Endothelial cell of umbilical vein (primary cell): Measurements from ENCODE around the gene HSH2D. TPM values are rescaled to one million over a fixed set of nuclear protein-coding genes. Genes with fewer than 3 reads are reported as not detected.

Source experiments
- BruUV-seq: library from RNA; stranded (reverse); fragments of 400-500 nt; replicated peaks from 2 replicates; lab custom pipeline; 2021; lab: Mats Ljungman, UMichigan
- CTCF ChIA-PET: fragments of 300-600, 350-600 bp; sonication (Branson Sonifier 250); formaldehyde crosslinking; loops from one replicate; lab custom pipeline; 2021; ENCODE audit warnings: antibody characterized with exemption, inconsistent platforms; lab: Charles Lee
- POLR2A ChIA-PET: fragments of 300-600, 350-600 bp; sonication (Branson Sonifier 250); formaldehyde crosslinking; loops from one replicate; lab custom pipeline; 2021; ENCODE audit warnings: antibody characterized with exemption, inconsistent platforms; lab: Charles Lee
- DNase-seq: peaks from one replicate; pipeline ENCODE4 v3.0.0-alpha.2; 2011; ENCODE audit warnings: low read depth, low spot score
- FAIRE-seq: peaks from 2 replicates; lab custom pipeline; 2011; peaks lifted over from hg19 to GRCh38; lab: Jason Lieb, UNC
- H2AFZ ChIP-seq: 2 replicates; pipeline ENCODE4 v1.6.0; 2012; ENCODE audit warnings: low read depth, low read length, control low read depth, inconsistent platforms
- H3K27ac ChIP-seq: 2 replicates; pipeline ENCODE4 v1.5.1; 2011; ENCODE audit warnings: low read depth, mild to moderate bottlenecking, control low read depth, low read length, moderate library complexity; ENCODE audit not compliant: insufficient read depth
- H3K27me3 ChIP-seq, 2 experiments: 2 replicates each; pipeline versions ENCODE4 v1.6.0 to v1.6.1; 2011; ENCODE audit warnings: low read length in 2 of 2, mixed read lengths in 1 of 2; ENCODE audit not compliant: control insufficient read depth in 2 of 2, insufficient read depth in 2 of 2
- H3K36me3 ChIP-seq, 2 experiments: 2 replicates in 1 of 2; 3 replicates in 1 of 2; pipeline ENCODE4 v1.5.1; 2011; ENCODE audit warnings: low read length in 2 of 2, mild to moderate bottlenecking in 1 of 2, moderate library complexity in 1 of 2; ENCODE audit not compliant: control insufficient read depth in 2 of 2, insufficient read depth in 2 of 2; ENCODE audit errors: extremely low read depth in 1 of 2
- H3K4me1 ChIP-seq: 3 replicates; pipeline ENCODE4 v1.5.1; 2011; ENCODE audit warnings: mild to moderate bottlenecking, low read length; ENCODE audit not compliant: control insufficient read depth, insufficient read depth; ENCODE audit errors: extremely low read depth
- H3K4me2 ChIP-seq: 2 replicates; pipeline ENCODE4 v1.6.1; 2011; ENCODE audit warnings: low read length, control low read depth, mixed read lengths; ENCODE audit not compliant: insufficient read depth
- H3K4me3 ChIP-seq, 3 experiments: fragments of 200-600 bp in 1 of 3; sonication (generic), shearing (Covaris generic) in 1 of 3; replicated peaks in 1 of 3; 2 replicates each; pipeline ENCODE4 v1.5.1; 2011 to 2016; ENCODE audit warnings: control low read depth in 3 of 3, low read length in 3 of 3, mild to moderate bottlenecking in 2 of 3, inconsistent platforms in 1 of 3, low read depth in 1 of 3, moderate library complexity in 1 of 3; ENCODE audit not compliant: insufficient read depth in 1 of 3
- H3K79me2 ChIP-seq: 2 replicates; pipeline ENCODE4 v1.6.0; 2012; ENCODE audit warnings: low read length, inconsistent platforms; ENCODE audit not compliant: control insufficient read depth, insufficient read depth
- H3K9ac ChIP-seq: replicated peaks from 2 replicates; pipeline ENCODE3; 2011; ENCODE audit warnings: low read length, control low read depth; ENCODE audit not compliant: insufficient read depth; ENCODE audit errors: extremely low read depth
- H3K9me1 ChIP-seq: replicated peaks from 3 replicates; pipeline ENCODE4 v1.6.0; 2011; ENCODE audit warnings: mild to moderate bottlenecking, low read length; ENCODE audit not compliant: control insufficient read depth, insufficient read depth; ENCODE audit errors: extremely low read depth
- H3K9me3 ChIP-seq: replicated peaks from 2 replicates; pipeline ENCODE4 v1.5.1; 2012; ENCODE audit warnings: low read length, inconsistent platforms; ENCODE audit not compliant: control insufficient read depth, insufficient read depth
- H4K20me1 ChIP-seq: replicated peaks from 2 replicates; pipeline ENCODE3; 2011; ENCODE audit warnings: mild to moderate bottlenecking, low read length; ENCODE audit not compliant: control insufficient read depth, insufficient read depth; ENCODE audit errors: extremely low read depth
- GATA2 ChIP-seq: IDR thresholded peaks from 2 replicates; pipeline ENCODE4 v1.7.0; 2011; ENCODE audit warnings: low read depth, mild to moderate bottlenecking, moderate library complexity, mixed read lengths, low read length; ENCODE audit not compliant: insufficient read length, insufficient read depth
- MYC ChIP-seq: IDR thresholded peaks from one replicate; pipeline ENCODE4 v1.6.1; 2011; ENCODE audit warnings: mild to moderate bottlenecking, low read depth, low read length
- POLR2A ChIP-seq: IDR thresholded peaks from 2 replicates; pipeline ENCODE4 v1.6.1; 2012; ENCODE audit warnings: low read depth, mild to moderate bottlenecking, control low read depth, low read length
- POLR2AphosphoS5 ChIP-seq: IDR thresholded peaks from 2 replicates; pipeline ENCODE4 v1.6.1; 2012; ENCODE audit warnings: low read depth, mild to moderate bottlenecking, control low read depth, low read length, moderate library complexity; ENCODE audit not compliant: insufficient read depth
- dilution Hi-C: fragments of 300-500 bp; cut with MboI; formaldehyde crosslinking; loops from one replicate; pipeline ENCODE4 v1.15.0; 2019; ENCODE audit warnings: low sequenced_read_pairs; ENCODE audit not compliant: extremely low pct_ligation_motif_present
- intact Hi-C: fragments of 100-400 bp; cut with micrococcal nuclease; formaldehyde crosslinking; loops from one replicate; pipeline ENCODE4 v1.10.0; 2022
- polyA plus RNA-seq, 4 experiments: library from polyadenylated mRNA; depleted of rRNA in 3 of 4; stranded (reverse) in 3 of 4; unstranded in 1 of 4; fragments of >200 nt; gene quantifications; 2 replicates each; pipeline versions ENCODE4 v1.2.1 to v1.2.3, GENCODE V29; 2011 to 2012; ENCODE audit warnings: missing spikeins in 1 of 4
- total RNA-seq: library from RNA; stranded (reverse); gene quantifications from 2 replicates; pipeline ENCODE4 v1.2.3, GENCODE V29; 2021
- TF ChIP-seq, protein P1 (sequence below): IDR thresholded peaks from 2 replicates; pipeline ENCODE4 v1.6.1; 2011; ENCODE audit not compliant: insufficient read depth, insufficient read length

The HSH2D gene
- total and polyA plus RNA-seq, 2 donors (not counting 3 experiments of a cell fraction or from before 2014, with no cell fraction given), result not detected

DNA sequence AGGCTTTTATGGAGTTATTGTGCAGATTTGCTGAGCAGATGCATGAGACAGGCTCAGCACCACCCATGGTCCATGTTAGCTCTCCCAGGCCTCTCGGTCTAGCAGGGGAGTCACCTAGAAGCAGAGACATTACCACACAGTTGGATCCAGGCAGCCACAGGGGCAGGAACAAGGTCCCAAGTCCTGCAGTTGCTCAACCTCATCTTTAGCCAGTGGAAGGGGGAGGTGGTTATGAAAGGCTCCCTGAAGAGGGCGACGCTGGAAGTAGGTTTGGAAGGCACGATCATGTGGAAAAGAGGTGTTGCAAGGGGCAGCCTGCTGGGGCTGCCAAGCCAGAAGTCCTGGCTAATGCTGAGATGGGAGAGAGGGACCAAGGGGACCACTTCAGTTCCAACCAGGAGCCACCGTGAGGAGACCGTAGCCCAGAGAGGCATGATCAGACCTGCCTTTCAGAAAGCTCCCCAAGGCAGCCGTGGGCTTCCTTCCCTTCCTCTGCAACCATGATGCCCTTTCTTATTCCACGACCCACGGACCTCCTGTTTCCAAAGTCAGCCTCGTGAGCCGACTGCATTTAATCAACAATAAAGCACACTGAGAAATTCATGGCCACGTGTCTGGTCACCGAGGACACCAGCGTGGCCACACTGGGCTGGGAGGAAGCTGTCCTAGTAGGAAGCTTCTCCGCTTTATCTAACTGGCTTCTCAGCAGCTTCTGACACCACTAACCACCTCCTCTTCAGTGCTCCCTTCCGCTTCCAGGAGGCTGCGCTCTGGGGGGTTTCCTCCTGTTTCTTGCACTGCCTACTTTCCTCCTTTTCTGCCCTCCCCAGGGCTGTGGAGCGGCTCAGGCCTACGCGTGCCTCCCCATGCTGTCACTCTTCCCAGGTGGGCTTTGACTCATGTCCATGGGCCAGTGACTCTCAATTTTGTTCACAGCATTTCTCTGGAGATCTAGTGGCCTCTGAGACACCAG is 56.8 kb downstream of the HSH2D start:
- ChIA-PET CTCF (no interaction called here), POLR2A (interaction anchor here (0.6 kb wide), 1 partner anchor 210 kb away, joined by 7 read pairs; no protein-coding TSS in a partner anchor)
- dilution Hi-C loops (loop anchor here (25.0 kb wide), 1 partner anchor 162 kb away; no protein-coding TSS in a partner anchor), intact Hi-C loops (no loop called here)
- Histone ChIP-seq H3K9ac (no peak overlapping the region), H2AFZ (no peak overlapping the region), H3K4me2 (no peak overlapping the region), H3K4me1 (peaks cover 21% of the 10 kb centered on the region), H3K36me3 (peaks cover 5 to 23% of the 10 kb centered on the region in 2 experiments), H3K4me3 (no peak overlapping the region), H3K27ac (no peak overlapping the region), H3K9me3 (no peaks in the 10 kb centered on the region), H4K20me1 (no peaks in the 10 kb centered on the region), H3K27me3 (no peaks in the 10 kb centered on the region), H3K79me2 (peaks cover 47% of the 10 kb centered on the region), H3K9me1 (no peaks in the 10 kb centered on the region)
- TF ChIP-seq, protein P1, sequence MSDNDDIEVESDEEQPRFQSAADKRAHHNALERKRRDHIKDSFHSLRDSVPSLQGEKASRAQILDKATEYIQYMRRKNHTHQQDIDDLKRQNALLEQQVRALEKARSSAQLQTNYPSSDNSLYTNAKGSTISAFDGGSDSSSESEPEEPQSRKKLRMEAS, result no peak
- DNase-seq (no peak), FAIRE-seq (no peak)
- BruUV-seq, result no TSS peak

DNA sequence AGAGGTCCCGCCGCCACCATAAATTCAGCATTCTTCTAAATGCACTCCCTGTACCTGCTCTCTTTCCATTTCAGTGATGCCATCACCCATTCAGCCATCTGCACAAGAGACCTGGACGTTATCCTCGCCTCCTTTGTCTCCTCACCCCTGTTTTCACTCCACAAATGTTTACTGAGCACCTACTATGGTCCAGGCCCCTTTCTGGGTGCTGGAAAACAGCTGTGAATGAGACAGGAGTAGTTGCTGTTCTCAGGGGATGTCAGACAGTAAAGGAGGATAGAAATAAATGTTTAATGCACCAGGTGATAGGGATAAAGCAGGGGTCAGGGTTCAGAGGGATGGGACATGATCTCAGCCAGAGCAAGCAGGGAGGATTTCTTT is 57.5 kb downstream of the HSH2D start:
- H3K9me3 ChIP-seq, result no peaks in the 10 kb centered on the region
- H3K27me3 ChIP-seq, result no peaks in the 10 kb centered on the region
- H3K4me1 ChIP-seq, result peaks cover 21% of the 10 kb centered on the region
- TF ChIP-seq POLR2A, result no peak
- TF ChIP-seq GATA2, result no peak
- no peak for TF ChIP-seq MYC
- no peak for TF ChIP-seq POLR2AphosphoS5
- TF ChIP-seq, protein P1, result no peak
- no TSS peak for BruUV-seq
- POLR2A ChIA-PET, result no interaction called here
- no peak overlapping the region for H3K4me3 ChIP-seq
- dilution Hi-C loops (loop anchor here (25.0 kb wide), 1 partner anchor 161 kb away; no protein-coding TSS in a partner anchor), intact Hi-C loops (no loop called here)
- no peaks in the 10 kb centered on the region for H3K9me1 ChIP-seq
- no peak overlapping the region for H2AFZ ChIP-seq
- H4K20me1 ChIP-seq, result no peaks in the 10 kb centered on the region
- no peak for FAIRE-seq
- H3K36me3 ChIP-seq, result peaks cover 5 to 26% of the 10 kb centered on the region in 2 experiments
- no peak overlapping the region for H3K27ac ChIP-seq
- peaks cover 47% of the 10 kb centered on the region for H3K79me2 ChIP-seq
- no peak for DNase-seq
- no peak overlapping the region for H3K9ac ChIP-seq
- CTCF ChIA-PET, result no interaction called here
- H3K4me2 ChIP-seq, result no peak overlapping the region
